IPS-18c (cell line): ENCODE measurements around the gene RAB25.
"Not testable (repeated sequence)": the region's sequence is repeated elsewhere in the genome, so short reads cannot be mapped to it uniquely, and the experiment has no call there.

Experiments
- H3K4me3 ChIP-seq: 2 replicates; pipeline ENCODE4 v1.7.0; 2013; ENCODE audit warnings: low read depth, mild to moderate bottlenecking, low read length, moderate library complexity; ENCODE audit not compliant: insufficient read depth
- H3K9me3 ChIP-seq: one replicate; pipeline ENCODE4 v1.6.1; 2013; ENCODE audit warnings: mild to moderate bottlenecking, low read length, moderate library complexity; ENCODE audit not compliant: control insufficient read depth, insufficient read depth

The RAB25 gene

GRCh38 chr1:156052862-156053767 is 7.8 kb upstream of the RAB25 start:
- peak overlapping the region; percentile 91 for H3K4me3 ChIP-seq
- no peaks in the 10 kb centered on the region for H3K9me3 ChIP-seq

- Histone ChIP-seq H3K9me3 (no peaks in the 10 kb centered on the region), H3K4me3 (peak within 1 kb of the TSS; percentile 91)
Measured at GRCh38 chr1:156053768-156054499, 7.0 kb upstream of the RAB25 start, which contains the start of gene UBQLN4. UBQLN4 (minus strand) TSS chr1:156053798; CDS start chr1:156053701, 97 bp downstream.

DNA sequence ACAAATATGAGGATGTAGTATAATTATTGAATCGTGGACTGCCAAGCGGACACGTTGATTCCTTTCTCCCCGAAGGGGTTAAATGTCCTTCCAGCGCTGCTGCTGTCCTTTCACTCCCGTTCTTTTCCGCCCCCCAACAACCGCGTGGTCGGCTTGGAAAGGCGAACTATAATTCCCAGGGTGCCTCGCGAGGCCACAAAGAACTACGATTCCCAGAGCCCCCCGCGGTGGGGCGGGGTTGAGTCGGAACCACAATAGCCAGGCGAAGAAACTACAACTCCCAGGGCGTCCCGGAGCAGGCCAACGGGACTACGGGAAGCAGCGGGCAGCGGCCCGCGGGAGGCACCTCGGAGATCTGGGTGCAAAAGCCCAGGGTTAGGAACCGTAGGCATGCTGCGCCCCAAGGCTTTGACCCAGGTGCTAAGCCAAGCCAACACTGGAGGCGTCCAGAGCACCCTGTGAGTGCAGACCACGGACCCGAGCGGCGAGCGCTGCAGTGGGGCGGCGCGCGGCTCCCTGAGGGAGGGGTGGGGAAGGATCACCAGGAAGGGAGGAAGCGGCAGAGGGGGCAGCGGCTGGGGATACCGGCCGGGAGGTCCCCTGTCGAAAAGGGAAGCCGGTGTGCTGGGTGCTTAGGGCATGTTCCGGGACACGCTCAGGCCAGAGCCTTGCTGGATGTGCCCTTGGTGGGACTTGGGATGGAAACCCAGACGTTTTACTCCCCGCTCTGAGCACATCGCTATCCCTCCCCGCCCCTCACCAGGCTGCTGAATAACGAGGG is 6.3 kb upstream of the RAB25 start, which contains the start of gene LAMTOR2:
TSS of gene LAMTOR2 (plus strand) at position 283 of the 781 bp plus-strand sequence. CDS start at position 391, 108 bp downstream.
- Histone ChIP-seq H3K4me3 (peak within 1 kb of the TSS; percentile 82), H3K9me3 (no peaks in the 10 kb centered on the region)

GRCh38 chr1:156055281-156056048 is 5.5 kb upstream of the RAB25 start:
- H3K9me3 ChIP-seq, result no peaks in the 10 kb centered on the region
- H3K4me3 ChIP-seq, result peak overlapping the region; percentile 82

GRCh38 chr1:156056326-156056849 is 4.6 kb upstream of the RAB25 start:
- no peaks in the 10 kb centered on the region for H3K9me3 ChIP-seq
- H3K4me3 ChIP-seq, result no peak overlapping the region

DNA sequence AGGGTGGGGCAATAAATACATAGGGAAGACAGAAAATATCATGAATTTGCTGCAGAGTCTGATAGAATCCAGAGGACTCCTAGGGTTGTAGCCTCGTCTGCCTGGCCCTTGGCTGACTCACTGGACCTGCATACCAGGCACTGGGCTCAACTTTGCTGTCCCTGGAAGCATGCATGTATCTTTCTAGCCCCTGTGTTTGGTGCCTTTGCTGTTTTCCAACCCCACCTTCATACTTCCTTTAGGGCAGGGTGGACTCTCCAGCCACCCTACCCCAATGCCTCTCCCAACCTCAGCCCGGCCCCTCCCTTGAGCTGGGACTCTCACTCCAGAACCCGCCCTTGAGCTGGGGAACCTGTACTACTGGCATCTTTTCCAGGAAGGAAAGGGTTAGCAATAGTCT is 1.2 kb downstream of the RAB25 start:
- H3K4me3 ChIP-seq, result no peak overlapping the region
- no peaks in the 10 kb centered on the region for H3K9me3 ChIP-seq

DNA sequence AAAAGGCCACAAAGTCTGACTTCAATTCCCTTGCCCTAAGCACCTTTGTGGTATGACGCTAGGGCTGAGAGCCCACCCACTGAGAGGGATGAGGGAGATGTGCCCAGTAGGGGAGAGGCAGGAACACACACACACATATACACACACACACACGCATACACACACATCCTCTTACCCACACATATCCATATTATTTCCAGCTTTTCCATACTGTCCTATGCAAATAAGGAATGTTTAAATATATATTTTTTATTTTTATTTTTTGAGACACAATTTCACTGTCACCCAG is 3.0 kb downstream of the RAB25 start:
- Histone ChIP-seq H3K9me3 (no peaks in the 10 kb centered on the region), H3K4me3 (no peak overlapping the region)

DNA sequence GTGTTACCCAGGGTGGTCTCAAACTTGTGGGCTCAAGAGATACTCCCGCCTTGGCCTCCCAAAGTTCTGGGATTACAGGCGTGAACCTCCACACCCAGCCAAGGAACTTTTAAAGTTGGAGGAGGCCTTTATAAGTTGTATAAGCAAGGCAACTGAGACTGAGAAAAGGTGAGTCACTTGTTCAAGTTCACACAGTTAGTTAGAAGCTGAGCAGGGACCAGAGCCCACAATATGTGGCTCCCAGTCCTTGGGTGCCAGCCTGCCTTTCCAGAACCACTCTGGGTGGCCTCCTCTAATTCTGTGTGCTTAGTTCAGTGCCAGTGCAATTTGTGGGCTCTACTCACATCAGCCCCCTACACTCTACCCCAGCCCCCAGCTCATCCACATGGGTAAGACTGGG is 3.7 kb downstream of the RAB25 start:
- H3K9me3 ChIP-seq, result no peaks in the 10 kb centered on the region

GRCh38 chr1:156065212-156065611 is 4.3 kb downstream of the RAB25 start:
- no peak overlapping the region for H3K4me3 ChIP-seq

More for the DNA sequence above, 3.7 kb downstream of the RAB25 start:
- H3K4me3 ChIP-seq, result no peak overlapping the region

GRCh38 chr1:156065871-156066270 is 4.9 kb downstream of the RAB25 start:
- H3K9me3 ChIP-seq, result no peaks in the 10 kb centered on the region
- H3K4me3 ChIP-seq, result no peak overlapping the region

More at GRCh38 chr1:156065212-156065611, 4.3 kb downstream of the RAB25 start:
- H3K9me3 ChIP-seq, result no peaks in the 10 kb centered on the region

DNA sequence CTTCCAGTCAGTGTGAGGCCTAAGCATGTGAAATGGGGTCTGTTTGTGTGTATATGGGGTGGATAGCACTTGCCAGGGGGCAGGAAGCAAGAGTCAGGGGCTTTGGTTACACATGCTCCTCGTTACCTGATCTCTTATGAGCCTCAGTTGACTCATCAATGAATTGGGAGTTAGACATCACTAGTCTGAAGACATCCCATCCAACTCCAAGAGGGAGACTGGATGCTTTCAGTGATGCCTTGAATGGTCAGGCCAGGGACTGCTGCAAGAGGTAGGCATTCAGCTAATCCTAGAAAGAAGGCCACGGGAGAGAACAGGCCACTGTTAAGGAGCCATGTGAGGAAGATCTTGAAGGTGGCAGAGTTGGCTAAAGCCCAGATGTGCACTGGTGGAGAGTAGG is 6.3 kb downstream of the RAB25 start:
- H3K9me3 ChIP-seq, result no peaks in the 10 kb centered on the region

DNA sequence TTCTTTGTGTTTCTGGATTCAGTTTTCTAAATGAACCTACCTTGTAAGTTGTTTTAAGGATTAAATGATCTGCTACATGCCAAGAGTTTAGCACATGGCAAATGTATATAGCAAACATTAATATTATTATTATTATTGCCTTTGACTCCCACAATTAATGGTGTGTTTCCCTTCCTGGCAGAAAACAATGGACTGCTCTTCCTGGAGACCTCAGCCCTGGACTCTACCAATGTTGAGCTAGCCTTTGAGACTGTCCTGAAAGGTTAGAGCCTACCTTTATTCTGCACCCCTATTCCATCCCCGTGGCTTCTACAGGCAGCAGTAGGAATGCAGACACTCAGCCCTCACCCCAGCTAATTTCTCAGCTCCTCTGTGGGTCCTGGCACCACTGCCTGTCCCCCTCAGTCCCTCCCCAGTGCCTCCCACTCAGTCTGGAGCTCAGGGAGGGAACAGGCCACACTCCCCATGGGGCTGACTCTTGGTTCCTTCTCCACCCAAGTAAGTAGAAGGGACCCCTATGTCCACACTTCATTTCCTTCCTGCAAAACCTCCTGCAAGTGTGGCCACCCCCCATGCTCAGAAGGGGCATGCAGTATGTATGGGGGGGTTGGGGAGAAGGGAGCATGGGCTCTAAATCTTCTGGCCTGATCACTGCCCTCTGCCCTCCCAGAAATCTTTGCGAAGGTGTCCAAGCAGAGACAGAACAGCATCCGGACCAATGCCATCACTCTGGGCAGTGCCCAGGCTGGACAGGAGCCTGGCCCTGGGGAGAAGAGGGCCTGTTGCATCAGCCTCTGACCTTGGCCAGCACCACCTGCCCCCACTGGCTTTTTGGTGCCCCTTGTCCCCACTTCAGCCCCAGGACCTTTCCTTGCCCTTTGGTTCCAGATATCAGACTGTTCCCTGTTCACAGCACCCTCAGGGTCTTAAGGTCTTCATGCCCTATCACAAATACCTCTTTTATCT is 8.8 kb downstream of the RAB25 start:
- H3K9me3 ChIP-seq, result no peaks in the 10 kb centered on the region
- no peak overlapping the region for H3K4me3 ChIP-seq

More for the DNA sequence above, 6.3 kb downstream of the RAB25 start:
- H3K4me3 ChIP-seq, result no peak overlapping the region

GRCh38 chr1:156070548-156070947 is 9.6 kb downstream of the RAB25 start:
- no peak overlapping the region for H3K4me3 ChIP-seq
- H3K9me3 ChIP-seq, result no peaks in the 10 kb centered on the region

DNA sequence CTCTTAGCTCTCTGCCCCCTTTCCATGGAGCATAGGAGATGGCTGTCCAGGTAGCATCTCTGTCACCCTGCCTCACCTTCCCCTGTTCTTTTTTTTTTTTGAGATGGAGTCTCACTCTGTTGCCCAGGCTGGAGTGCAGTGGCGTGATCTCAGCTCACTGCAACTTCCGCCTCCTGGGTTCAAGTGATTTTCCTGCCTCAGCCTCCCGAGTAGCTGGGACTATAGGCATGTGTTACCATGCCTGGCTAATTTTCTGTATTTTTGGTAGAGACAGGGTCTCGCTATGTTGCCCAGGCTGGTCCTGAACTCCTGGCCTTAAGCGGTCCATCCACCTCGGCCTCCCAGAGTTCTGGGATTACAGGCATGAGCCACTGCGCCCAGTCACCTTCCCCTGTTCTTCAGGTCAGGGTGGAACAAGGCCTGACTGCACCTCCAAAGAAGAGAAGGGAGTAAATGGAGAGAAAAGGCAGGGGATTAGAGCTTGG is 10.4 kb downstream of the RAB25 start:
- not testable (repeated sequence) for H3K9me3 ChIP-seq, H3K4me3 ChIP-seq

DNA sequence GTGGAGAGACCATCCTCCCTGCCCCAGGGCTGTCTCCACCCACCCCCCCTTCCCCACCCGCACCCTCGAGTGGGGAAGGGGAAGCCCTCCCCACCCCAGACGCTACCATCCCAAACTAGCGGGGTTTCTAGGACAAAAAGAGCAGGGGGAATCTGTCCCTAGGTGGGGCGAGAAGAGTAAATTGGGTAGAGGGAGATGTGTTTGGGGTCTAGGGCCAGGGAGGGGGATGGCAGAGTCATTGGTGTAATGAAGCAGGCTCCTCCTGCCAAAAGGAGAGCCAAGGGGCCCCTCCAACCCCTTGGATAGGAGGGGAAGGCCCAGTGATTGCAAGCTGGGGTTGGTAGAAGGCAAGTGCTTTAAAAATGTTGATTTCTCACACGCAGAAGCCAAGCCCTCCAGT is 11.3 kb downstream of the RAB25 start:
- H3K4me3 ChIP-seq, result no peak overlapping the region; the same call in 1 of the 2 replicates
- no peaks in the 10 kb centered on the region for H3K9me3 ChIP-seq
